SK-N-SH treated with all-trans-retinoic acid at 6 μM for 48 hours (cell line): ENCODE measurements around the gene FAM25A.

Source experiments
- ATAC-seq: fragments of 200-7000 bp; cut with Tn5 transposase; 3 replicates; pipeline ENCODE4 v1.9.1; 2020; ENCODE audit warnings: mild to moderate bottlenecking, moderate library complexity
- ARNTL ChIP-seq: fragments of 450-650 bp; formaldehyde crosslinking; IDR thresholded peaks from 2 replicates; pipeline ENCODE4 v1.5.0; 2020; ENCODE audit warnings: low read depth, mild to moderate bottlenecking, moderate library complexity, borderline replicate concordance
- BACH2 ChIP-seq: fragments of 250-450 bp; sonication (Bioruptor Pico); IDR thresholded peaks from 2 replicates; pipeline ENCODE4 v1.9.0; 2021; ENCODE audit warnings: mild to moderate bottlenecking, borderline replicate concordance
- CSDC2 ChIP-seq: fragments of 250-450 bp; sonication (Bioruptor Pico); IDR thresholded peaks from 2 replicates; pipeline ENCODE4 v1.5.0; 2020; ENCODE audit warnings: mild to moderate bottlenecking, moderate library complexity
- ESRRG ChIP-seq: fragments of 250-450 bp; sonication (Bioruptor Pico); IDR thresholded peaks from 2 replicates; pipeline ENCODE4 v1.6.1; 2021; ENCODE audit warnings: mild to moderate bottlenecking
- GLIS3 ChIP-seq: fragments of 250-450 bp; sonication (Bioruptor Pico); IDR thresholded peaks from 2 replicates; pipeline ENCODE4 v1.5.0; 2020; ENCODE audit warnings: mild to moderate bottlenecking, moderate library complexity
- ISL1 ChIP-seq: fragments of 250-450 bp; sonication (Bioruptor Pico); IDR thresholded peaks from 2 replicates; pipeline ENCODE4 v2.1.2; 2022; ENCODE audit warnings: mild to moderate bottlenecking, moderate library complexity
- OSR1 ChIP-seq: fragments of 250-450 bp; sonication (Bioruptor Pico); IDR thresholded peaks from 2 replicates; pipeline ENCODE4 v1.8.0; 2022; ENCODE audit warnings: moderate library complexity, mild to moderate bottlenecking, inconsistent platforms
- PATZ1 ChIP-seq: fragments of 250-450 bp; sonication (Bioruptor Pico); IDR thresholded peaks from 2 replicates; pipeline ENCODE4 v1.8.0; 2020; ENCODE audit warnings: mild to moderate bottlenecking, moderate library complexity, borderline replicate concordance
- PPARA ChIP-seq: fragments of 250-450 bp; sonication (Bioruptor Pico); IDR thresholded peaks from 2 replicates; pipeline ENCODE4 v1.5.0; 2020; ENCODE audit warnings: mild to moderate bottlenecking, borderline replicate concordance
- RARB ChIP-seq: fragments of 250-450 bp; sonication (Bioruptor Pico); IDR thresholded peaks from 2 replicates; pipeline ENCODE4 v1.8.0; 2021; ENCODE audit warnings: mild to moderate bottlenecking, moderate library complexity
- SNAI2 ChIP-seq: fragments of 250-450 bp; sonication (Bioruptor Pico); IDR thresholded peaks from 2 replicates; pipeline ENCODE4 v1.5.0; 2020; ENCODE audit warnings: mild to moderate bottlenecking, moderate library complexity
- TCF4 ChIP-seq: fragments of 250-450 bp; sonication (Bioruptor Pico); IDR thresholded peaks from 2 replicates; pipeline ENCODE4 v1.8.0; 2021; ENCODE audit warnings: mild to moderate bottlenecking, moderate library complexity, borderline replicate concordance
- TOX ChIP-seq: fragments of 250-450 bp; sonication (Bioruptor Pico); IDR thresholded peaks from 2 replicates; pipeline ENCODE4 v1.8.0; 2021; ENCODE audit warnings: mild to moderate bottlenecking, moderate library complexity, borderline replicate concordance
- TSHZ2 ChIP-seq: fragments of 250-450 bp; sonication (Bioruptor Pico); IDR thresholded peaks from 2 replicates; pipeline ENCODE4 v1.5.0; 2020; ENCODE audit warnings: mild to moderate bottlenecking, moderate library complexity
- ZC3H10 ChIP-seq: fragments of 250-450 bp; sonication (Bioruptor Pico); IDR thresholded peaks from 2 replicates; pipeline ENCODE4 v1.5.1; 2021; ENCODE audit warnings: mild to moderate bottlenecking, moderate library complexity
- ZFP3 ChIP-seq: fragments of 250-450 bp; sonication (Bioruptor Pico); IDR thresholded peaks from 2 replicates; pipeline ENCODE4 v1.5.0; 2020; ENCODE audit warnings: mild to moderate bottlenecking, moderate library complexity
- ZFP30 ChIP-seq: fragments of 450-650 bp; formaldehyde crosslinking; IDR thresholded peaks from 2 replicates; pipeline ENCODE4 v1.5.0; 2022; ENCODE audit warnings: mild to moderate bottlenecking, moderate library complexity
- ZNF565 ChIP-seq: fragments of 450-650 bp; formaldehyde crosslinking; conservative IDR thresholded peaks from 2 replicates; pipeline ENCODE4 v1.5.0; 2020; ENCODE audit warnings: low read depth, mild to moderate bottlenecking, moderate library complexity
- ZNF70 ChIP-seq: fragments of 450-650 bp; formaldehyde crosslinking; IDR thresholded peaks from 2 replicates; pipeline ENCODE4 v1.5.0; 2020; ENCODE audit warnings: mild to moderate bottlenecking, moderate library complexity
- ZNF8 ChIP-seq: fragments of 450-650 bp; formaldehyde crosslinking; IDR thresholded peaks from 2 replicates; pipeline ENCODE4 v1.5.0; 2020; ENCODE audit warnings: mild to moderate bottlenecking, moderate library complexity
- TF ChIP-seq, protein P1 (sequence below): fragments of 250-450 bp; sonication (Bioruptor Pico); IDR thresholded peaks from 2 replicates; pipeline ENCODE4 v1.8.0; 2021; ENCODE audit warnings: low read depth, mild to moderate bottlenecking, moderate library complexity, borderline replicate concordance
- TF ChIP-seq, protein P2 (sequence below): fragments of 250-450 bp; sonication (Bioruptor Pico); IDR thresholded peaks from 2 replicates; pipeline ENCODE4 v1.5.1; 2020; ENCODE audit warnings: low read depth, mild to moderate bottlenecking, moderate library complexity
- TF ChIP-seq, protein P3 (sequence below): fragments of 250-450 bp; sonication (Bioruptor Pico); IDR thresholded peaks from 2 replicates; pipeline ENCODE4 v1.5.1; 2021; ENCODE audit warnings: mild to moderate bottlenecking, moderate library complexity

Gene FAM25A

DNA sequence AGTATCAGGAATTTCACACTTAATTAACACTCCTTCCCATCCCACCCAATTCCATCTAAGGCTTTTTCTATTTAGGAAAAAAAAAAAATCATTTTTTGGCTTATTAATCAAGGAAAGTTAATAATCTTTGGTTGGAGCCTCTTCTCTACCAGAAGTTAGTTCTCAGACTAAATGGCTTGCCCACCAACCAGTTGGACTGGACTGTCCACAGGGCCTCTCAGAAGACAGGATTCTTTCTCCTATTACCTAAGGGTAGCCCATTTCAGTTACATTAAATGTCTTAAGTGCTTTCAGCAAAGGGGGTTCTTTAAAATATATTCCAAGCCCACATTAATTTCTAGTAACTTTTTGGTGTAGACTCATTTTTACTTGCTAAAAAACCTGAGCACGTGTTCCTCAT, 39.3 kb downstream of the FAM25A start:
- no peak for ATAC-seq
- TF ChIP-seq, protein P1, sequence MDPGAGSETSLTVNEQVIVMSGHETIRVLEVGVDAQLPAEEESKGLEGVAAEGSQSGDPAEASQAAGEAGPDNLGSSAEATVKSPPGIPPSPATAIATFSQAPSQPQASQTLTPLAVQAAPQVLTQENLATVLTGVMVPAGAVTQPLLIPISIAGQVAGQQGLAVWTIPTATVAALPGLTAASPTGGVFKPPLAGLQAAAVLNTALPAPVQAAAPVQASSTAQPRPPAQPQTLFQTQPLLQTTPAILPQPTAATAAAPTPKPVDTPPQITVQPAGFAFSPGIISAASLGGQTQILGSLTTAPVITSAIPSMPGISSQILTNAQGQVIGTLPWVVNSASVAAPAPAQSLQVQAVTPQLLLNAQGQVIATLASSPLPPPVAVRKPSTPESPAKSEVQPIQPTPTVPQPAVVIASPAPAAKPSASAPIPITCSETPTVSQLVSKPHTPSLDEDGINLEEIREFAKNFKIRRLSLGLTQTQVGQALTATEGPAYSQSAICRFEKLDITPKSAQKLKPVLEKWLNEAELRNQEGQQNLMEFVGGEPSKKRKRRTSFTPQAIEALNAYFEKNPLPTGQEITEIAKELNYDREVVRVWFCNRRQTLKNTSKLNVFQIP (CRISPR knock-in tag), result no peak
- TF ChIP-seq PATZ1 (CRISPR knock-in tag) (no peak), OSR1 (CRISPR knock-in tag) (no peak), ESRRG (CRISPR knock-in tag) (no peak), GLIS3 (CRISPR knock-in tag) (no peak), ZNF70 (CRISPR knock-in tag) (no peak), CSDC2 (CRISPR knock-in tag) (no peak), ZNF8 (CRISPR knock-in tag) (no peak), ZFP30 (CRISPR knock-in tag) (no peak), TCF4 (no peak)
- TF ChIP-seq, protein P2, sequence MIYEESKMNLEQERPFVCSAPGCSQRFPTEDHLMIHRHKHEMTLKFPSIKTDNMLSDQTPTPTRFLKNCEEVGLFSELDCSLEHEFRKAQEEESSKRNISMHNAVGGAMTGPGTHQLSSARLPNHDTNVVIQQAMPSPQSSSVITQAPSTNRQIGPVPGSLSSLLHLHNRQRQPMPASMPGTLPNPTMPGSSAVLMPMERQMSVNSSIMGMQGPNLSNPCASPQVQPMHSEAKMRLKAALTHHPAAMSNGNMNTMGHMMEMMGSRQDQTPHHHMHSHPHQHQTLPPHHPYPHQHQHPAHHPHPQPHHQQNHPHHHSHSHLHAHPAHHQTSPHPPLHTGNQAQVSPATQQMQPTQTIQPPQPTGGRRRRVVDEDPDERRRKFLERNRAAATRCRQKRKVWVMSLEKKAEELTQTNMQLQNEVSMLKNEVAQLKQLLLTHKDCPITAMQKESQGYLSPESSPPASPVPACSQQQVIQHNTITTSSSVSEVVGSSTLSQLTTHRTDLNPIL (CRISPR knock-in tag), result no peak

DNA sequence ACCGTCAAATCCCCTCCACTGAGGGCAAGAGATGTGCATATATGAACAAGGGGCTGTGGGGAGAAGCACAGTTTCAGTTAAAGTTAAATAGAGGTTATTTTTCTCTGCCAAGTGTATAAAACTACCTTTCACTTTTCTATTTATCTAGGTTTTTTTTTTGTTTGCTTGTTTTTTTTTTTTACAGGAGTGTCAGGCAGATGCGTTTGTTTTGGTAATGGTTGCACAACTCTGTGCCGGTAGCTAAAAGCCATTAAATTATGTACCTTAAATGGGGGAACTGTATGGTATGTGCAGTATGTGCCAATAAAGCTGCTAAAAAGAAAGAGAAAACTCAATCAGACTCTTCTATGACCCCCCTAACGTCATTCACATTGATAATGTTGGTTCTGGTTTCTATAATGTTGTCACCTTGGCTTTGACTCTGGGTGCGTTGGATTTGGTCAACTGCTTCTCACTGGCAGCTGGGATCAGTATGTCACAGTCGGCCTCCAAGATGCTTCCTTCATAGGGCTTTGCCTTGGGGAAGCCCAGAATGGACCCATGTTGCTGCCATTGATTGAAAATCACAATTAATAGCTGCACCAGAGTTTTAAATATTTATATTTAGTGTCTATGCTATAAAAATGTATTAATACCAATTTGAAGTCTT, 40.3 kb downstream of the FAM25A start:
- no peak for TF ChIP-seq ZFP3 (CRISPR knock-in tag)
- no peak for TF ChIP-seq PPARA (CRISPR knock-in tag)
- no peak for TF ChIP-seq ZC3H10 (CRISPR knock-in tag)
- TF ChIP-seq ZNF565 (CRISPR knock-in tag), result no peak
- ATAC-seq, result no peak

DNA sequence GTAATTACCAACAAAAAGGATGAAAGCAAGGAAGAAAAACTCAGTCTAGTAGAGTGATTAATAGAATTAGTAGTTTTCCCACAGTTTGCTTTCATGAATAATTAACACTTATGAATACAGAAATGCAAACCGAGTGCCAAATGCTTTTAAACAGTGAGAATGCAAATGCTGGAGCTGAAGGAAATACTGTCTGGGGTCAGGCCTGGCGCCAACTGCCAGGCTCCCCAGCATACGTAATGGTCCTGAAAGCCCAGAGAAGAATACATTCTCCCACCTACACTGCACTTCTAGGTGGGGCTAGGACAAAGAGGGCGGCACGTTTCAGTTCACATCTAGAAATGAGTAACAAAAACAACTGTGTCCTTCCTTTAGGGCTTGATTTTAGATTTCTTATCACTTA, 44.6 kb downstream of the FAM25A start:
- TF ChIP-seq ISL1 (CRISPR knock-in tag) (no peak), ZFP3 (CRISPR knock-in tag) (no peak)
- ATAC-seq, result no peak

DNA sequence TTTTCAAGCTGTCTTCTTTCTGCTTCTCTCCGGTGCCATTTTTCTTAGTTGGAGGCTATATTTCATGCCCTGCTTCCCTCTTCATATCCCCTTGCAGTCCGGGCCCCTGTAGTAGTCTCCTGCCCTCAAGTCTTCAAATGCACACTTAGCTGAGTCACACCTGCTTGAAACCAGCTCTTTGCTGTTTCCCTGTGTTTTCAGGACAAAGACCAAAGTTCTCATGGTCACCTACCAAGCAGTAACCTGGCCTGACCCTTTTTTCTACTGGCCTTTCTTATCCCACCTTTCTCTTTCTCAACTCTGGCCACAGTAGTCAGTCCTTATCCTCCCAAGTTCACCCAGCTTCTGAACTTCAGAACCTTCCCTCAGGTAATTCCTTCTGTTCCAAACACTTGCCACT, 46.1 kb downstream of the FAM25A start:
- no peak for ATAC-seq
- TF ChIP-seq PPARA (CRISPR knock-in tag) (no peak), ARNTL (CRISPR knock-in tag) (no peak), GLIS3 (CRISPR knock-in tag) (no peak), CSDC2 (CRISPR knock-in tag) (no peak), TOX (CRISPR knock-in tag) (no peak), ESRRG (CRISPR knock-in tag) (no peak), RARB (no peak), TCF4 (no peak), PATZ1 (CRISPR knock-in tag) (no peak), ISL1 (CRISPR knock-in tag) (no peak), ZNF70 (CRISPR knock-in tag) (no peak), SNAI2 (no peak), ZFP30 (CRISPR knock-in tag) (no peak), TSHZ2 (CRISPR knock-in tag) (no peak), BACH2 (CRISPR knock-in tag) (no peak)
- TF ChIP-seq, protein P3, sequence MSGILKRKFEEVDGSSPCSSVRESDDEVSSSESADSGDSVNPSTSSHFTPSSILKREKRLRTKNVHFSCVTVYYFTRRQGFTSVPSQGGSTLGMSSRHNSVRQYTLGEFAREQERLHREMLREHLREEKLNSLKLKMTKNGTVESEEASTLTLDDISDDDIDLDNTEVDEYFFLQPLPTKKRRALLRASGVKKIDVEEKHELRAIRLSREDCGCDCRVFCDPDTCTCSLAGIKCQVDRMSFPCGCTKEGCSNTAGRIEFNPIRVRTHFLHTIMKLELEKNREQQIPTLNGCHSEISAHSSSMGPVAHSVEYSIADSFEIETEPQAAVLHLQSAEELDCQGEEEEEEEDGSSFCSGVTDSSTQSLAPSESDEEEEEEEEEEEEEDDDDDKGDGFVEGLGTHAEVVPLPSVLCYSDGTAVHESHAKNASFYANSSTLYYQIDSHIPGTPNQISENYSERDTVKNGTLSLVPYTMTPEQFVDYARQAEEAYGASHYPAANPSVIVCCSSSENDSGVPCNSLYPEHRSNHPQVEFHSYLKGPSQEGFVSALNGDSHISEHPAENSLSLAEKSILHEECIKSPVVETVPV (CRISPR knock-in tag), result no peak
- TF ChIP-seq, protein P1 (CRISPR knock-in tag), result no peak
